ENCODE data around the gene ANK2.

GRCh38 chr4:113070755-113071154 lies 21.3 kb downstream of the ANK2 start:
- TF ChIP-seq EZH2 (IDR thresholded peaks at IDR 0.05; ENCODE audit: insufficient read depth, low read length) (no peak), CTCF (IDR thresholded peaks at IDR 0.05; ENCODE audit: insufficient read depth, low read depth, low read length) (no peak)

Data from astrocyte (in vitro differentiated cells and primary cell).